GM12878 (cell line): ENCODE results near the gene MMD2. TPM values are rescaled to one million over a fixed set of nuclear protein-coding genes. Genes with fewer than 3 reads are reported as not detected.

Source experiments
- RELB ChIP-seq: fragments of 450-650 bp; IDR thresholded peaks from 2 replicates; pipeline ENCODE4 v1.6.1; 2017; ENCODE audit warnings: low read depth, mild to moderate bottlenecking, moderate library complexity
- polyA plus RNA-seq, 11 experiments: library from polyadenylated mRNA; depleted of rRNA in 4 of 11; unstranded in 6 of 11; stranded (reverse) in 5 of 11; fragments of >200 nt; fragmentation: Nextera tagmentation in 4 of 11; fragmentation: Illumina TruSeq in 1 of 11; extraction: Ambion mirVana in 4 of 11; extraction: Trizol in 1 of 11; gene quantifications; 1 replicate in 1 of 11; 2 replicates in 10 of 11; pipeline versions ENCODE4 v1.2.1 to v1.2.3, GENCODE V29; 2011 to 2016; ENCODE audit warnings: inconsistent platforms in 2 of 11, missing spikeins in 2 of 11, low read depth in 1 of 11
- small RNA-seq: library from RNA; depleted of rRNA; stranded (forward); fragments of <200 nt; gene quantifications from one replicate; pipeline ENCODE3, GENCODE V24; 2014
- total RNA-seq, 4 experiments: library from RNA; depleted of rRNA in 3 of 4; stranded (reverse); fragments of >200 nt in 3 of 4; fragmentation: Illumina TruSeq in 1 of 4; extraction: Trizol in 1 of 4; gene quantifications; 2 replicates each; pipeline versions ENCODE4 v1.2.1 to v1.2.3, GENCODE V29; 2013 to 2021

Gene MMD2
- total and polyA plus RNA-seq, 10 of the 15 experiments (the other 5 are each of a cell fraction or from before 2014, with no cell fraction given), result not detected

GRCh38 chr7:4856336-4857057 is 102.5 kb downstream of the MMD2 start (continued):
- TF ChIP-seq RELB, result no peak

Small RNA genes lying within 50 kb of the gene (small RNA-seq; reads per million reads assigned to genes)
- gene AC092032.1, result not detected

Other genes with a start within 250 kb of the MMD2 start
- 18.5 and 28.5 TPM in 2 replicates for gene AP5Z1, start 183.6 kb downstream of the MMD2 start, total RNA-seq (2014; rRNA removed)
- gene AP5Z1, start 183.6 kb downstream of the MMD2 start, total RNA-seq (2014; rRNA removed; fragmentation: Illumina TruSeq; extraction: Trizol), result 6.6 and 7.6 TPM in 2 replicates
- 35.3 and 43.4 TPM in 2 replicates for gene AP5Z1, start 183.6 kb downstream of the MMD2 start, total RNA-seq (2021)
- 4.1 and 10.4 TPM in 2 replicates for gene AP5Z1, start 183.6 kb downstream of the MMD2 start, polyA plus RNA-seq (2011; rRNA removed)
- 1.1 and 4.8 TPM in 2 replicates for gene AP5Z1, start 183.6 kb downstream of the MMD2 start, polyA plus RNA-seq (2014; fragmentation: Illumina TruSeq; extraction: Trizol)
- gene AP5Z1, start 183.6 kb downstream of the MMD2 start, polyA plus RNA-seq (2014; fragmentation: Nextera tagmentation; extraction: Ambion mirVana), result 1 to 10 TPM in 1 of 2 experiments, under 1 TPM in 1; 0.37 to 2.2 TPM
- gene AP5Z1, start 183.6 kb downstream of the MMD2 start, polyA plus RNA-seq (2014; rRNA removed), result 40.5 and 46.1 TPM in 2 replicates
- 10 to 100 TPM; 29.2 to 33.8 TPM for gene AP5Z1, start 183.6 kb downstream of the MMD2 start, polyA plus RNA-seq (2016; fragmentation: Nextera tagmentation; extraction: Ambion mirVana)
- not detected in 2 replicates for gene PAPOLB, start 97.2 kb downstream of the MMD2 start, total RNA-seq (2014; rRNA removed)
- not detected in 2 replicates for gene PAPOLB, start 97.2 kb downstream of the MMD2 start, total RNA-seq (2014; rRNA removed; fragmentation: Illumina TruSeq; extraction: Trizol)
- gene PAPOLB, start 97.2 kb downstream of the MMD2 start, total RNA-seq (2021), result not detected in 2 replicates
- gene PAPOLB, start 97.2 kb downstream of the MMD2 start, polyA plus RNA-seq (2011; rRNA removed), result not detected in 2 replicates
- gene PAPOLB, start 97.2 kb downstream of the MMD2 start, polyA plus RNA-seq (2014; fragmentation: Illumina TruSeq; extraction: Trizol), result 0.01 TPM in 1 of 2 replicates, not detected in the other
- gene PAPOLB, start 97.2 kb downstream of the MMD2 start, polyA plus RNA-seq (2014; fragmentation: Nextera tagmentation; extraction: Ambion mirVana), result not detected
- not detected in 2 replicates for gene PAPOLB, start 97.2 kb downstream of the MMD2 start, polyA plus RNA-seq (2014; rRNA removed)
- gene PAPOLB, start 97.2 kb downstream of the MMD2 start, polyA plus RNA-seq (2016; fragmentation: Nextera tagmentation; extraction: Ambion mirVana), result not detected
- gene RADIL, start 75.5 kb downstream of the MMD2 start, total RNA-seq (2014; rRNA removed), result 0.06 TPM in 1 of 2 replicates, not detected in the other
- not detected in 2 replicates for gene RADIL, start 75.5 kb downstream of the MMD2 start, total RNA-seq (2014; rRNA removed; fragmentation: Illumina TruSeq; extraction: Trizol)
- 0.11 TPM in 1 of 2 replicates, not detected in the other for gene RADIL, start 75.5 kb downstream of the MMD2 start, total RNA-seq (2021)
- not detected in 2 replicates for gene RADIL, start 75.5 kb downstream of the MMD2 start, polyA plus RNA-seq (2011; rRNA removed)
- not detected in 2 replicates for gene RADIL, start 75.5 kb downstream of the MMD2 start, polyA plus RNA-seq (2014; fragmentation: Illumina TruSeq; extraction: Trizol)
- gene RADIL, start 75.5 kb downstream of the MMD2 start, polyA plus RNA-seq (2014; fragmentation: Nextera tagmentation; extraction: Ambion mirVana), result not detected
- 0.08 TPM in 1 of 2 replicates, not detected in the other for gene RADIL, start 75.5 kb downstream of the MMD2 start, polyA plus RNA-seq (2014; rRNA removed)
- gene RADIL, start 75.5 kb downstream of the MMD2 start, polyA plus RNA-seq (2016; fragmentation: Nextera tagmentation; extraction: Ambion mirVana), result under 1 TPM in 1 of 2 experiments, not detected in 1; 0.05 TPM
- gene RBAK, start 86.7 kb upstream of the MMD2 start, total RNA-seq (2014; rRNA removed), result 6.4 and 6.6 TPM in 2 replicates
- 9.6 and 9.8 TPM in 2 replicates for gene RBAK, start 86.7 kb upstream of the MMD2 start, total RNA-seq (2014; rRNA removed; fragmentation: Illumina TruSeq; extraction: Trizol)
- gene RBAK, start 86.7 kb upstream of the MMD2 start, total RNA-seq (2021), result 8.0 and 8.7 TPM in 2 replicates
- gene RBAK, start 86.7 kb upstream of the MMD2 start, polyA plus RNA-seq (2011; rRNA removed), result 10.2 and 19.0 TPM in 2 replicates
- gene RBAK, start 86.7 kb upstream of the MMD2 start, polyA plus RNA-seq (2014; fragmentation: Illumina TruSeq; extraction: Trizol), result 8.1 and 10.4 TPM in 2 replicates
- gene RBAK, start 86.7 kb upstream of the MMD2 start, polyA plus RNA-seq (2014; fragmentation: Nextera tagmentation; extraction: Ambion mirVana), result 1 to 10 TPM; 1.9 to 2.4 TPM
- 4.3 and 5.4 TPM in 2 replicates for gene RBAK, start 86.7 kb upstream of the MMD2 start, polyA plus RNA-seq (2014; rRNA removed)
- gene RBAK, start 86.7 kb upstream of the MMD2 start, polyA plus RNA-seq (2016; fragmentation: Nextera tagmentation; extraction: Ambion mirVana), result 1 to 10 TPM; 3.5 to 4.0 TPM
- 33.9 and 41.4 TPM in 2 replicates for gene WIPI2, start 231.0 kb upstream of the MMD2 start, total RNA-seq (2014; rRNA removed)
- gene WIPI2, start 231.0 kb upstream of the MMD2 start, total RNA-seq (2014; rRNA removed; fragmentation: Illumina TruSeq; extraction: Trizol), result 28.7 and 28.9 TPM in 2 replicates
- 50.3 and 55.1 TPM in 2 replicates for gene WIPI2, start 231.0 kb upstream of the MMD2 start, total RNA-seq (2021)
- gene WIPI2, start 231.0 kb upstream of the MMD2 start, polyA plus RNA-seq (2011; rRNA removed), result 74.1 and 103 TPM in 2 replicates
- gene WIPI2, start 231.0 kb upstream of the MMD2 start, polyA plus RNA-seq (2014; fragmentation: Illumina TruSeq; extraction: Trizol), result 36.9 and 43.2 TPM in 2 replicates
- 10 to 100 TPM in 1 of 2 experiments, 1 to 10 TPM in 1; 6.9 to 12.2 TPM for gene WIPI2, start 231.0 kb upstream of the MMD2 start, polyA plus RNA-seq (2014; fragmentation: Nextera tagmentation; extraction: Ambion mirVana)
- gene WIPI2, start 231.0 kb upstream of the MMD2 start, polyA plus RNA-seq (2014; rRNA removed), result 56.6 and 59.0 TPM in 2 replicates
- gene WIPI2, start 231.0 kb upstream of the MMD2 start, polyA plus RNA-seq (2016; fragmentation: Nextera tagmentation; extraction: Ambion mirVana), result 10 to 100 TPM; 42.5 to 45.7 TPM